Endodermal cell (in vitro differentiated cells): ENCODE results near the gene ARHGAP42. TPM values are rescaled to one million over a fixed set of nuclear protein-coding genes. Genes with fewer than 3 reads are reported as not detected.

Source experiments
- DNase-seq: peaks from one replicate; pipeline ENCODE4 v3.0.0-alpha.2; 2017
- H3K27ac ChIP-seq: 2 replicates; pipeline ENCODE4 v1.5.1; 2013; ENCODE audit warnings: mild to moderate bottlenecking, low read depth, low read length, moderate library complexity
- H3K27me3 ChIP-seq: 2 replicates; pipeline ENCODE4 v1.6.1; 2013; ENCODE audit warnings: mild to moderate bottlenecking, low read length, moderate library complexity; ENCODE audit not compliant: insufficient read depth, control insufficient read depth, poor library complexity, severe bottlenecking
- H3K36me3 ChIP-seq: 2 replicates; pipeline ENCODE4 v1.7.0; 2013; ENCODE audit warnings: mild to moderate bottlenecking, low read length, moderate library complexity; ENCODE audit not compliant: control insufficient read depth, insufficient read depth
- H3K4me1 ChIP-seq: one replicate; pipeline ENCODE4 v1.7.0; 2013; ENCODE audit warnings: low read length; ENCODE audit not compliant: control insufficient read depth, insufficient read depth
- H3K4me3 ChIP-seq: 2 replicates; pipeline ENCODE4 v1.5.1; 2013; ENCODE audit warnings: mild to moderate bottlenecking, low read length, moderate library complexity
- H3K9ac ChIP-seq: 2 replicates; pipeline ENCODE4 v1.6.1; 2013; ENCODE audit warnings: mild to moderate bottlenecking, low read length, moderate library complexity; ENCODE audit not compliant: poor library complexity, severe bottlenecking; ENCODE audit errors: extremely low read depth
- H3K9me3 ChIP-seq: 2 replicates; pipeline ENCODE4 v1.6.1; 2013; ENCODE audit warnings: mild to moderate bottlenecking, low read length, moderate library complexity; ENCODE audit not compliant: control insufficient read depth
- H3K27ac Mint-ChIP-seq: 2 replicates; pipeline ENCODE4 v1.8.0; 2020; ENCODE audit warnings: mixed read lengths
- H3K27me3 Mint-ChIP-seq: 2 replicates; pipeline ENCODE4 v1.8.0; 2021; ENCODE audit warnings: mild to moderate bottlenecking, mixed read lengths; ENCODE audit not compliant: insufficient read depth
- H3K36me3 Mint-ChIP-seq: 2 replicates; pipeline ENCODE4 v1.8.0; 2020; ENCODE audit warnings: low read depth, mixed read lengths
- H3K4me1 Mint-ChIP-seq: 2 replicates; pipeline ENCODE4 v1.8.0; 2020; ENCODE audit warnings: mixed read lengths
- H3K4me3 Mint-ChIP-seq: 2 replicates; pipeline ENCODE4 v1.8.0; 2020; ENCODE audit warnings: mild to moderate bottlenecking, moderate library complexity, mixed read lengths
- H3K9me3 Mint-ChIP-seq: 2 replicates; pipeline ENCODE4 v1.8.0; 2020; ENCODE audit warnings: mild to moderate bottlenecking, mixed read lengths
- WGBS, 2 experiments: methylation state at CpG; one replicate each; pipeline versions ENCODE4 v1.1.5 to v1.1.7; 2013; ENCODE audit warnings: missing lambda C conversion rate in 2 of 2, mixed read lengths in 1 of 2; ENCODE audit not compliant: insufficient coverage in 1 of 2, insufficient read length in 1 of 2; 5-methylcytosine and 5-hydroxymethylcytosine counted together
- total RNA-seq, 2 donors: library from RNA; stranded (reverse); fragmentation: NEBNext Ultra II Directional in 1 of 2; extraction: Animal tissue kit (Norgen Biotek cat#: 25700) in 1 of 2; gene quantifications; 2 replicates in 1 of 2; 3 replicates in 1 of 2; pipeline ENCODE4 v1.2.1, GENCODE V29; 2021
- TF ChIP-seq, protein P1 (sequence below): fragments of 200-600 bp; sonication (generic); conservative IDR thresholded peaks from 2 replicates; pipeline ENCODE4 v1.5.0; 2021; ENCODE audit warnings: antibody characterized with exemption, mild to moderate bottlenecking

The ARHGAP42 gene
- total RNA-seq, 2 donors from 2014 or later, result 164 to 176 TPM

DNA sequence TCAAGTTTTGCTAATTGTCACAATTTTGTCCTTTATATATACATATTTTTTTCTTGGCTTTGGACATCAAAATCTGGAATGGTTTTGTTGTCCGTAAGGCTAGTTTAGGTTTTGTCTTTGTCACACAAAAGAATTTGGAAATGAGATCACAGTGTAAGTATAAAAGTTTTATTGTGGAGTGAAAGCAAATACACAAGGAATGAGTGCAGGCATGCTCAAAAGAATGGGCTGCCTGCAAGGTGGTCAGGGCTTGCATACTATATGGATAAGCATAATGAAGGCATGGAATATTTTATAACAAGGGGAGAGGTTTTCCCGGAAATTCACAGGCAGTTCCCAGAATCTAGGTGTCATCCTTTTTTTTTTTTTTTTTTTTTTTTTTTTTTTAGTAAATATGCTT, 150.2 kb downstream of the ARHGAP42 start:
- TF ChIP-seq, protein P1, sequence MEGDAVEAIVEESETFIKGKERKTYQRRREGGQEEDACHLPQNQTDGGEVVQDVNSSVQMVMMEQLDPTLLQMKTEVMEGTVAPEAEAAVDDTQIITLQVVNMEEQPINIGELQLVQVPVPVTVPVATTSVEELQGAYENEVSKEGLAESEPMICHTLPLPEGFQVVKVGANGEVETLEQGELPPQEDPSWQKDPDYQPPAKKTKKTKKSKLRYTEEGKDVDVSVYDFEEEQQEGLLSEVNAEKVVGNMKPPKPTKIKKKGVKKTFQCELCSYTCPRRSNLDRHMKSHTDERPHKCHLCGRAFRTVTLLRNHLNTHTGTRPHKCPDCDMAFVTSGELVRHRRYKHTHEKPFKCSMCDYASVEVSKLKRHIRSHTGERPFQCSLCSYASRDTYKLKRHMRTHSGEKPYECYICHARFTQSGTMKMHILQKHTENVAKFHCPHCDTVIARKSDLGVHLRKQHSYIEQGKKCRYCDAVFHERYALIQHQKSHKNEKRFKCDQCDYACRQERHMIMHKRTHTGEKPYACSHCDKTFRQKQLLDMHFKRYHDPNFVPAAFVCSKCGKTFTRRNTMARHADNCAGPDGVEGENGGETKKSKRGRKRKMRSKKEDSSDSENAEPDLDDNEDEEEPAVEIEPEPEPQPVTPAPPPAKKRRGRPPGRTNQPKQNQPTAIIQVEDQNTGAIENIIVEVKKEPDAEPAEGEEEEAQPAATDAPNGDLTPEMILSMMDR, result no peak
- WGBS, 2 experiments, result 97% methylated on average over 1 of the region's 2 CpGs; no CpG with 5 or more reads in 1 of the 2 experiments
- Mint-ChIP-seq H3K36me3 (peaks cover 34% of the 10 kb centered on the region), H3K27me3 (no peaks in the 10 kb centered on the region), H3K4me1 (peaks cover 62% of the 10 kb centered on the region), H3K9me3 (no peaks in the 10 kb centered on the region), H3K27ac (peak overlapping the region; percentile 62), H3K4me3 (no peak overlapping the region)
- no peaks in the 10 kb centered on the region for H3K9me3 ChIP-seq
- H3K36me3 ChIP-seq, result peaks cover 28% of the 10 kb centered on the region
- H3K4me1 ChIP-seq, result peaks cover 16% of the 10 kb centered on the region
- H3K9ac ChIP-seq, result no peak overlapping the region
- no peak for DNase-seq
- H3K27ac ChIP-seq, result no peak overlapping the region
- H3K4me3 ChIP-seq, result no peak overlapping the region
- no peaks in the 10 kb centered on the region for H3K27me3 ChIP-seq

DNA sequence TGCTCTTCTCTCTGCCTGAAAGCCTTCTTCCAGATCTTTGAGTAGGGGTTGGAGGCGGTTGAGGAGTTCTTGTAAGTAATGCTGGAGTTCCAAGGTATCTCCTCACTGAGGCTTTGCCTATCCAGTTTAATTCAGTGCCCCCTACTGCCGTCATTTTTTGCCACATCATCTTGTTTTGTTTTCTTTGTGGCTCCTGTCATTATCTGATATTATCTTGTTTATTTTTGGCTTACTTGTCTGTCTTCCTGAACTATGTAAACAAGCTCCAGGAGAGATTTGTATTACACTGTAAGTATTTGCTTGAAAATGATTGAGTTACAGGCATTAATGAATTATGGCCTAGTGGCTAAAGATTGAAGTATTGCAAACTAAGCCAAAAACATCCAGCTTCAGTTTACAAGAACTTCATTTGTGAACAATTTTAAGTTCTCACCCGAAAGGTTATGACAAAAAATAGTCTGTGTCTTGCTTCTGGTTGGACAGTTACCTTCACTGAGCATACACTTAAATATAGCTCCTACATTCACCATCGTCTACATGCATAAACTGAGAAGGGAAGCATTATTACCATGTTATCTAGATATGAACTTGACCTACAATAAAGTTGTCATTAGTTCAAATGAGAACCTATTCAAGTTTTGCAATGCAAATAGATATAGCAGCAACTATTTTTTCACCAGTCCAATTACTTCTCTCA, 154.8 kb downstream of the ARHGAP42 start:
- 80 to 90% methylated on average over 2 to 4 of the region's 4 CpGs for WGBS, 2 experiments
- H3K4me3 Mint-ChIP-seq, result no peak overlapping the region
- H3K9me3 Mint-ChIP-seq, result peaks cover 8% of the 10 kb centered on the region
- Histone ChIP-seq H3K27me3 (no peaks in the 10 kb centered on the region), H3K4me1 (peaks cover 24% of the 10 kb centered on the region), H3K4me3 (no peak overlapping the region), H3K9ac (no peak overlapping the region), H3K27ac (no peak overlapping the region), H3K36me3 (peaks cover 18% of the 10 kb centered on the region), H3K9me3 (no peaks in the 10 kb centered on the region)
- H3K4me1 Mint-ChIP-seq, result peaks cover 68% of the 10 kb centered on the region
- no peaks in the 10 kb centered on the region for H3K27me3 Mint-ChIP-seq
- no peak for DNase-seq
- no peak overlapping the region for H3K27ac Mint-ChIP-seq
- TF ChIP-seq, protein P1, result peak; percentile 20
- peaks cover 39% of the 10 kb centered on the region for H3K36me3 Mint-ChIP-seq

DNA sequence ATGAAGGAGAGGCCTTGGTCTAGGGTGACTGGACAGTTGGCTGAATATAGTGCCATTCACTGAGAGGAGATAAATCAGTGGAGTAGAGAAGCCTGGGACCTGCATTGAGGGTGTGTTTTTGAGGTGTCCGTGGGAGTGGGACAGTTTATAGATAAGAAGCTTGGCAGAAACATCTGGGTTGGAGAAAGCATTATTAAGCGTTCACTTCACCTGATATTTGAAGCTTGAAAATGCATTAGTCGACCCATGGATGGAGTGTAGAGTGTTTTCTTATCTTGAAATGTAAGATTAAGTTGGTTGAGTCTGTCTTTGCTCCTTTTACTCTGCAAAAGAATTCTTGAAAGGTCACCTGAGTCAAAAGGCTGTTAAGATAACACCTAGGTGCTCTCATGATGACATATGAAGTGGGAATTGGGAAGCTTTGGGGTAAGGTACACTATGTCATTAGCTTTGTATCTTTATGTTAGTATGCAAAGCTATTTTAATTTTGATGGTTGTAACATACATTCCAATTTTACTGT, 160.7 kb downstream of the ARHGAP42 start:
- WGBS, 2 experiments, result 44 to 58% methylated on average over 2 to 3 of the region's 3 CpGs
- no peak overlapping the region for H3K9ac ChIP-seq
- DNase-seq, result no peak
- peaks cover 8% of the 10 kb centered on the region for H3K9me3 Mint-ChIP-seq
- H3K27ac ChIP-seq, result no peak overlapping the region
- H3K27me3 ChIP-seq, result no peaks in the 10 kb centered on the region
- H3K4me3 ChIP-seq, result no peak overlapping the region
- H3K27ac Mint-ChIP-seq, result peak overlapping the region; percentile 10
- H3K4me1 ChIP-seq, result peaks cover 17% of the 10 kb centered on the region
- no peaks in the 10 kb centered on the region for H3K36me3 ChIP-seq
- TF ChIP-seq, protein P1, result no peak
- H3K4me3 Mint-ChIP-seq, result no peak overlapping the region
- no peaks in the 10 kb centered on the region for H3K27me3 Mint-ChIP-seq
- no peaks in the 10 kb centered on the region for H3K9me3 ChIP-seq
- H3K36me3 Mint-ChIP-seq, result peaks cover 18% of the 10 kb centered on the region
- peaks cover 56% of the 10 kb centered on the region for H3K4me1 Mint-ChIP-seq
